Measurements from ENCODE around the gene NXPH3. TPM values are rescaled to one million over a fixed set of nuclear protein-coding genes. Genes with fewer than 3 reads are reported as not detected.

NXPH3 gene
- total RNA-seq, 1 donor: 1.9 TPM

- no peak overlapping the region for H3K4me3 ChIP-seq (ENCODE audit: low read depth, low read length)
- TF ChIP-seq, protein P1, sequence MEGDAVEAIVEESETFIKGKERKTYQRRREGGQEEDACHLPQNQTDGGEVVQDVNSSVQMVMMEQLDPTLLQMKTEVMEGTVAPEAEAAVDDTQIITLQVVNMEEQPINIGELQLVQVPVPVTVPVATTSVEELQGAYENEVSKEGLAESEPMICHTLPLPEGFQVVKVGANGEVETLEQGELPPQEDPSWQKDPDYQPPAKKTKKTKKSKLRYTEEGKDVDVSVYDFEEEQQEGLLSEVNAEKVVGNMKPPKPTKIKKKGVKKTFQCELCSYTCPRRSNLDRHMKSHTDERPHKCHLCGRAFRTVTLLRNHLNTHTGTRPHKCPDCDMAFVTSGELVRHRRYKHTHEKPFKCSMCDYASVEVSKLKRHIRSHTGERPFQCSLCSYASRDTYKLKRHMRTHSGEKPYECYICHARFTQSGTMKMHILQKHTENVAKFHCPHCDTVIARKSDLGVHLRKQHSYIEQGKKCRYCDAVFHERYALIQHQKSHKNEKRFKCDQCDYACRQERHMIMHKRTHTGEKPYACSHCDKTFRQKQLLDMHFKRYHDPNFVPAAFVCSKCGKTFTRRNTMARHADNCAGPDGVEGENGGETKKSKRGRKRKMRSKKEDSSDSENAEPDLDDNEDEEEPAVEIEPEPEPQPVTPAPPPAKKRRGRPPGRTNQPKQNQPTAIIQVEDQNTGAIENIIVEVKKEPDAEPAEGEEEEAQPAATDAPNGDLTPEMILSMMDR (IDR thresholded peaks at IDR 0.05; ENCODE audit: insufficient read depth, low read length): no peak
- DNase-seq (ENCODE audit: low read depth): no peak
Measured at GRCh38 chr17:49555495-49556222, 20.0 kb upstream of the NXPH3 start.

DNA sequence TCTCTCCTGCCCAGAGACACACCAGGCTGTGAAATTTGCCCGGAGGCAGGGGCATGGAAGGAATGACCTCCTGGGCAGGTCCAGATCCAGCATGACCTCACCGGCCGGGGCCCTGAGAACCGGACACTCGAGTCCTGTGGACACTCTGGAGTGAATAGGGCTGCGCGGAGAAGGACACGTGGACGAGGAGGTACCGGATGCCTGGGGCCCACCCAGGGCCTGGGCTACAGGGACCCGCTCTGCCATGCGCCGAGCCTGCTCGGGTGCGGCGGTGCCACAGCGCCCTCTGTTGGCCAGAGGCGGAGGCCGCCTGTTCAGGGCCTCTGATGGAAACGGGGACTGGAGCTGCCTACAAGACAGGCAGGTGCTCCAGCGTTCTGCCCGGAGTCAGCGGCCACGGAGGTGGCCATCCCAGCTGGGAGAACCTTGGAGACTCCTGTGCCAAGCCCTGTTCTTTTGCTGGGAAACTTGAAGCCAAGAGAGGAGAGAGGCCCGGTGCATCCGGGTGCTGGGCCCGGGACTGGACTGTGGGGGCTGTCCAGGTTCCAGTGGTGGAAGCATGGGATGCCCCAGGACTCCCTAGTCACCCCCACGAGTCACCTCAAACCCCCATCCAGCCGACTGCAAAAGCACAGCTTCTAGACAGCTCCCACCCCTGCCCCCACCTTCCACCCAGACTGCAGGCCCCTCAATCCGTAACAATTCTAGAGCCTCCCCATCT is 19.3 kb upstream of the NXPH3 start:
- no peak overlapping the region for H3K4me3 ChIP-seq (ENCODE audit: low read depth, low read length)
- DNase-seq (ENCODE audit: low read depth): peak; percentile 62
- TF ChIP-seq, protein P1 (IDR thresholded peaks at IDR 0.05; ENCODE audit: insufficient read depth, low read length): peak; percentile 99

DNA sequence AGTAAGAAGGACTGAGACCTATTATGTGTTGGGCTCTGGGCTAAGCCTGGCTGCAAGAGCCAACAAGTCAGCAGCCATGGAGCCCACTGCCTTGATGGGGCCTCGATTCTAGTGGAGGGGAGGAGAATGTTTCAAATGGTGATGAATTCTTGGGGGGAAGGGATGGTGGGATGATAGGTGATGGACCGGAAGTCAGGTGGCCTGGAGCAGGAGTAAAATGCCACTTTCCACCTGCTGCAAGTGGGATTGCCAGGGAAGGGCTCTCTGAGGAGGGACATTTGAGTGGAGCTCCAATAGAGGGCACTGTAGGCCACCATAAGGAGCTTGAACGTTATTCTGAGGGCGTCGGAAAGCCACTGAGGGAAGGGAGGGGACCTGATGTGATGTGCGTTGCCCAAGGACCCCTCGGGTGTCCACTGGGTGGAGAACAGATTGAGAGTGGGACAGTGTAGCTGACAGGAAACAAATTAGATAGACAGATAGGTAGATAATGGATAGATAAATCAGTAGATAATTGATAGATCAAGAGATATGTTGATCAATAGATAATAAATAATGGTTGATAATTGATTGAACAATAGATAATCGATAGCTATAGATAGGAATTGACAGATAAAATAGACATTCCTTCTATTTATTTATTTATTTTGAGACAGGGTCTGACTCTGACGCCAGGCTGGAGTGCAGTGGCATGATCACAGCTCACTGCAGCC is 18.2 kb upstream of the NXPH3 start:
- DNase-seq (ENCODE audit: low read depth): peak; percentile 50
- no peak overlapping the region for H3K4me3 ChIP-seq (ENCODE audit: low read depth, low read length)
- TF ChIP-seq, protein P1 (IDR thresholded peaks at IDR 0.05; ENCODE audit: insufficient read depth, low read length): peak; percentile 61

- no peak for DNase-seq (ENCODE audit: low read depth)
- no peak overlapping the region for H3K4me3 ChIP-seq (ENCODE audit: low read depth, low read length)
- TF ChIP-seq, protein P1 (IDR thresholded peaks at IDR 0.05; ENCODE audit: insufficient read depth, low read length): no peak
Measured at GRCh38 chr17:49564638-49565037, 11.0 kb upstream of the NXPH3 start.

DNA sequence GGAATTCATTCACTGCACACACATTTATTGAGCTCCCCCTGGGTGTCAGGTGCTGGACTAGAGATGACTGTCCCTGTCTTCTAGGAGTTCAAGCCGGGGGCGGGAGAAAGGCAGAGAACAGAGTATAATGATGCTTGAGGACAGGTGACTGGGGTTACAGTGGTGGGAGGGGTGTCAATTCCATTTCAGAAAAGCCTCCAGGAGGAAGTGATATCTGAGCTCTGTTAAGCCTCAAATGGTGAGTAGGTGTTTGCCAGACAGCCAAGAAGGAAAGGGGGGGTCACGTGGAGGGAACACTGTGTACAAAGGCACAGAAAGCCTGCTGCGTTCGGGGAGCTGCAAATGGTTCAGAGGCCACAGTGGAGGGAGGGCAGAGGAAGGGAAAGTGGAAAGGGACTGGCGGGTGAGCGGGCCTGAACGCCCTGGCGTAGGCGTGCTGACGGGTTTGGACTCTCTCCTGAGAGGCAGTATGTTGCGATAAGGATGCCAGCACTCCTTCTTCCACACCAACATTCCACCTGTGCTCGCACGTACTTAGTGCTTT is 9.7 kb upstream of the NXPH3 start:
- DNase-seq (ENCODE audit: low read depth): peak; percentile 47
- TF ChIP-seq, protein P1 (IDR thresholded peaks at IDR 0.05; ENCODE audit: insufficient read depth, low read length): no peak
- no peak overlapping the region for H3K4me3 ChIP-seq (ENCODE audit: low read depth, low read length)

DNA sequence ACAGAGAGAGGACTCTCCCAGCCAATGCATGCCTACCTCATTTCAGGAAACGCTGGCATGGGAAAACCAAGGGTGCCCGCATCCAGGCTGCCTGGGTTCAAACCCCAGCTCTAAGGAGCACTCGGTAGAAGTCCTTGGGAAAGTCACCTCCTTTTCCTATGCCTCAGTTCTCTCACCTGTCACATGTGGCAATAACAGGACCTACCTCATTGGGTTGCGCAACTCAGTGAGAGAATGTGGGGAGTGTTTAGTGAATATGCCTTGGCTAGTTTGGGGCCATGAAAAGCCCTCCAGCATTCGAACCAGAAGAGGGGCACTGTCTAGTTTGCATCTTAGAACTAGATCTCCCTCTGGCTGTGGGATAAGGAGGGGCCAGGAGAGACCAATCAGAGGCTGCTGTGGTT is 9.0 kb upstream of the NXPH3 start:
- H3K4me3 ChIP-seq (ENCODE audit: low read depth, low read length): no peak overlapping the region
- TF ChIP-seq, protein P1 (IDR thresholded peaks at IDR 0.05; ENCODE audit: insufficient read depth, low read length): no peak
- DNase-seq (ENCODE audit: low read depth): no peak

Data from fibroblast of the aortic adventitia (primary cell).